ENCODE measurements around the gene DGKQ.
"Not testable (repeated sequence)": the region's sequence is repeated elsewhere in the genome, so short reads cannot be mapped to it uniquely, and the experiment has no call there.

The DGKQ gene

DNA sequence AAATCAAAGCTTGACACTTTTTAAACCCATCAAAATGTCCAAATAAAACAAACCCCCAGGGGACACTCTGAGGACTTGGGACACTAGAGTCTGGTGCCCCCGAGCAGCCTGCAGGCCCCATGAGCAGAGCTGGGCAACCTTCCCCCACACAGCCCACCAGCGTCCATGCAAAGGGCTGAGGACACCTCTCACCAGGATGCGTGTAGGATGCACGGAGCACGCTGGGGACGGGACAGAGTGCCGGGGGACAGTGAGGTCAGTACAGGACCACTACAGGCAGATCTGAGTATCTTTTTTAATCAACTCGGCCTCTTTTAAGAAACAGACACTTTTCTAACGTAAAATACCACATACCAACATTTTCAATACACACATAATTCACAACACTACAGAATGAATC, 48.2 kb downstream of the DGKQ start:
- DNase-seq (ENCODE audit: low read depth in 3 of 3): no peak

DNA sequence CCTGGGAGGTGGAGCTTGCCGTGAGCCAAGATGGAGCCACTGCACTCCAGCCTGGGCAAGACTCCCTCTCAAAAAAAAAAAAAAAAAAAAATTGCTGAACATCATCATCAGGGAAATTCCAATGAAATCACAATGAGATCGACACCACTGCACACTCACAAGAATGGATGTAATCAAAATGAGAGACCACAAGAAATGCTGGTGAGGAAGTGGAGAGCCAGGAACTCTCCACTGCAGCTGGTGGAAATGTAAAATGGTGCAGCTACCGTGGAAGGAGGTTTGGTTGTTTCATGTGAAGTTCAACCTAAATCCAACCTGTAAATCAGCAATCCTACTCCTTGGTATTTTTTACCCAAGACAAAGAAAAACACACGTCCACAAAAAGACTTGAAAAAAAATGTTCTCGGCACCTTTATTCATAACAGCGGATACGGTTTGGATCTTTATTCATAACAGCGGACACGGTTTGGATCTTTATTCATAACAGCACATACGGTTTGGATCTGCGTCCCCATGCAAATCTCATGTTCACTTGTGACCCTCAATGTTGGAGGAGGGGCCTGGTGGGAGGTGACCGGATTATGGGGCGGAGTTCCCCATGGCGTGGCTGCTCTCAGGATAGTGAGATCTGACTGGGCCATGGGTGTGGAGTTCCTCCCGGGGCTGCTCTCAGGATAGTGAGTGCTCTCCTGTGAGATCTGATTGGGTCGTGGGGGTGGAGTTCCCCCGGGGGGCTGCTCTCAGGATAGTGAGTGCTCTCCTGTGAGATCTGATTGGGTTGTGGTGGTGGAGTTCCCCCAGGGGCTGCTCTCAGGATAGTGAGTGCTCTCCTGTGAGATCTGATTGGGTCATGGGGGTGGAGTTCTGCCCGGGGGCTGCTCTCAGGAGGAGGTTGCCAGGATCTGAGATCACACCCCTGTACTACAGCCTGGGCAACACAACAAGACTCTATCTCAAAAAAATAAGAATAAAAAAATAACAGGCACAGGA, 49.0 kb downstream of the DGKQ start:
- DNase-seq (ENCODE audit: low read depth in 3 of 3): peak in 1 of 3 experiments; percentile 21

DNA sequence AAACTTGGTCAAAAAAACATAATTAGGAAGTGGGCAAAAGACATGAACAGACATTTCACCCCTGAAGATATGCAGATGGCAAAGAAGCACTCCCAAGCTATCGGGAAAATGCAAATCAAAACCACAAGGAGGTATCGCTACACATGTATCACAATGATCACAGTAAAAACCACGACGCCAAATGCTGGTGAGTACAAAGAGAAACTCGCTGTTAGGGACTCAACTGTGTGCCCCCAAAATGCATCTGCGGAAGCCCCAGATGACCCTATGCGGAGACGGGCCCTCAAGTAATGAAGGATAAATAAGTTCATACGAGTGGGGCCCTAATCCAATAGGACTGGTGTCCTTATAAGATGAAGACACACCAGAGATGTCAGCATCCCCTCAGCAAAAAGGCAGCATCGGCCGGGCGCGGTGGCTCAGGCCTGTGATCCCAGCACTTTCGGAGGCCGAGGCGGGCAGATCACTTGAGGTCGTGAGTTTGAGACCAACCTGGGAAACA, 51.5 kb downstream of the DGKQ start:
- DNase-seq (ENCODE audit: low read depth in 3 of 3): no peak

DNA sequence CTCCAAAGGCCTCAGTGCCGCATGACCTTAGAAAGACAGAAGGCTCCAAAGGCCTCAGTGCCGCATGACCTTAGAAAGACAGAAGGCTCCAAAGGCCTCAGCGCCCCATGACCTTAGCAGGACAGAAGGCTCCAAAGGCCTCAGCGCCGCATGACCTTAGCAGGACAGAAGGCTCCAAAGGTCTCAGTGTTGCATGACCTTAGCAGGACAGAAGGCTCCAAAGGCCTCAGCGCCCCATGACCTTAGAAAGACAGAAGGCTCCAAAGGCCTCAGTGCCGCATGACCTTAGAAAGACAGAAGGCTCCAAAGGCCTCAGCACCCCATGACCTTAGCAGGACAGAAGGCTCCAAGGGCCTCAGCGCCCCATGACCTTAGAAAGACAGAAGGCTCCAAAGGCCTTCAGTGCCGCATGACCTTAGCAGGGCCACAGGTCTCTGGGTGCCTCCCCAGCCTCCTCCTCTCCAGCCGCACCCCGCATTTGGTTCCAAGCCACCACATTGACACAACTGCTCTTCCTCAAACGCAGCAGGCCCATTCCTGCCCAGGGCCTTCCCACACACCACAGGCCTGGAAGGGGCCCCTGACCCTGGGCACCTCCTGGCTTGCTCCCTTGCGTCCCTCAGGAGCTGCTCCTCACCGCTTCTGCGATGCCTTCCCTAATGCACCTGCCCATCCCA, 54.2 kb downstream of the DGKQ start:
- DNase-seq (ENCODE audit: low read depth in 3 of 3): not testable (repeated sequence)

DNA sequence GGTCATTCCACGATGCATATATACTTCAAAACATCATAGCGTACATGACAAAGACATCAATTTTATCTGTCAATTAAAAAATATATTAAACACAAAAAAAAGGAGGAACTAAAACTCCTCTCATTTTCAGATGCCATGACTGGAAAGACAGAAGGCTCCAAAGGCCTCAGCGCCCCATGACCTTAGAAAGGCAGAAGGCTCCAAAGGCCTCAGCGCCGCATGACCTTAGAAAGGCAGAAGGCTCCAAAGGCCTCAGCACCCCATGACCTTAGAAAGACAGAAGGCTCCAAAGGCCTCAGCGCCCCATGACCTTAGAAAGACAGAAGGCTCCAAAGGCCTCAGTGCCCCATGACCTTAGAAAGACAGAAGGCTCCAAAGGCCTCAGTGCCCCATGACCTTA, 54.8 kb downstream of the DGKQ start:
- DNase-seq (ENCODE audit: low read depth in 3 of 3): not testable (repeated sequence)

DNA sequence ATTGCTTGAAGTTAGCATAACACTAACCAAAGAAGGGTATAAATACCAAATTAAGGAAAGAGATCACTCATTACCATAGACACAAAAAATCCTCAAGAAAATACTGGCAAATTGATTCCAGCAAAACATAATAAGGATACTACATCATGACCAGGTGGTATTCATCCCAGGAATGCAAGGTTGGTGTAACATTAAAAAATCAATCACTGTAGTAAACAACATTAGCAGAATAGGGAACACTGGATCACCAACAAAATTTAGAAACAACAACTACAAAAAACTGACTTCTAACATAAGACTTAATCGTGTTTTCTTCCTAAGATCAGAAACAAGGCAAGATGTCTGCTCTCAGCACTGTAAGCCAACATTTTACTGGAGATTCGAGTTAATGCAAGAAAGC, 55.4 kb downstream of the DGKQ start:
- DNase-seq (ENCODE audit: low read depth in 3 of 3): no peak

DNA sequence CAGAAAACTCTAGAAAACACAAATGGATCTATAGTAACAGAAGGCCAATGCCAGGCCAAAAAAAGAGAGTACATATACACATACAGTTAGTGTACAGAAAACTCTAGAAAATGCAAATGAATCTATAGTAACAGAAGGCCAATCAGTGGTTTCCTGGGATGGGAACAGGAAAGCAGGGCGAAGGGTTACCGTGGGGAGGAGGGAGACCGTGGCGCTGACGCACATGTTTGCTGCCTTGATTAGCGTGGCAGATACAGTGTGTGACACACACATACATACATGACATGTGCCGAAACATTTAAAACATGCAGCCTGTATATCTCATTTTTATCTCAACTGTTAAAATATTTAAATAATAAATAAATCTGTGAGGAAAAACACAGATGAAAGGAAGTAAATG, 55.9 kb downstream of the DGKQ start:
- DNase-seq (ENCODE audit: low read depth in 3 of 3): no peak

DNA sequence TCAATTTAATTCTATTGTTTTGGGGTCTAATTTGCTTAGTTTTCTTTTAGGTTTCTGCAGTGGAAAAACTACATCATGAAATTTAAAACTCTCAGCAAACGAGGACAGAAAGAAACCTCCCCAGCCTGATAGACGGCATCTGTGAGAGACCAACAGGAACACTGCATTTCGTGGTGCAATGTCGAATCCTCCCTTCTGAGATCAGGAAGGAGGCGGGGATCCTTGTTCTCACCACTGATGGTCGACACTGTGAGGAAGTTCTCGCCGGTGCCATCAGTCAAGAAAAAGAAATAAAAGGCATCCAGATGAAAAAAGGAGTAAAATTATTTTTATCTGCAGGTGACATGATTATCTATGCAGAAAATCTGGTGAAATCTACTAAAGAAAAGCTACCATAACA, 57.8 kb downstream of the DGKQ start:
- DNase-seq (ENCODE audit: low read depth in 3 of 3): no peak

DNA sequence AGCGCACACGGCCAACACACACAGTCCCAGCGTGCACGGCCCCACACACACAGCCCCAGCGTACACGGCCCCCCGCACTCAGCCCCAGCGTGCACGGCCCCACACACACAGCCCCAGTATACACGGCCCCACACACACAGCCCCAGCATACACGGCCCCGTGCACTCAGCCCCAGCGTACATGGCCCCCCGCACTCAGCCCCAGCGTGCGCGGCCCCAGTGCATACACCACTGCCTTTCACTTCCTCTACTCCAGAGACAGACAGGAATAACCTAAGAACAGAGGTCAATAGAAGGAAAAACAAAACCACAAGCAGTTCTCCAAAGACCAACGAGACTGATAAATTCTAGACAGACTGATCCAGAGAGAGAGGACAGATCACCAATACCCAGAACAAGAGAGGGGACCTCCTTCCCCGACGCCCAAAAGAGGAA, 58.3 kb downstream of the DGKQ start:
- DNase-seq (ENCODE audit: low read depth in 3 of 3): no peak

DNA sequence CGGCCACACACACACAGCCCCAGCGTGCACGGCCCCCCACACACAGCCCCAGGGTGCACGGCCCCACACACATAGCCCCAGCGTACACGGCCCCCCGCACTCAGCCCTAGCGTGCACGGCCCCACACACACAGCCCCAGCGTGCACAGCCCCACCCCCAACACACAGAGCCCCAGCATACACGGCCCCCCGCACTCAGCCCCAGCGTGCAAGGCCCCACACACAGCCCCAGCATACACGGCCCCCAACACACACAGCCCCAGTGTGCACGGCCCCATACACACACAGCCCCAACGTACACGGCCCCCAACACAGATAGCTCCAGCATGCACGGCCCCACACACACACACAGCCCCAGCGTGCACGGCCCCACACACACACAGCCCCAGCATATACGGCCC, 58.8 kb downstream of the DGKQ start:
- DNase-seq (ENCODE audit: low read depth in 3 of 3): no peak

DNA sequence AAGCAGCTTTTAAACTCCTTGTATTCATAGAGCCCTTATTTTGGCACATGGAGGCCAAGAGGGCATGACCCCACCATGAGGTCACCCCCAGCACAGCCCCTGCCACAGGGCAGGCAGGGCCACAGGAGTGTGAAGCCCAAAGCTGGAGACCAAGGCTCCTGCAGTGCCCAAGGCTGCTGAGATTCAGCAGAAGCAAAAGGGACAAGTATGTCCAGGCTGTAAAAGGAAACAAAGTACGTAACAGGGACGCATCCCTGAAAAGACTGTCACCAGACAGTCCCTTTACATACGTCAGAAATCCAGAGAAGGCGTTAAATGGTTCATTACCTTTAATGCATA, 60.1 kb downstream of the DGKQ start:
- DNase-seq (ENCODE audit: low read depth in 3 of 3): no peak

DNA sequence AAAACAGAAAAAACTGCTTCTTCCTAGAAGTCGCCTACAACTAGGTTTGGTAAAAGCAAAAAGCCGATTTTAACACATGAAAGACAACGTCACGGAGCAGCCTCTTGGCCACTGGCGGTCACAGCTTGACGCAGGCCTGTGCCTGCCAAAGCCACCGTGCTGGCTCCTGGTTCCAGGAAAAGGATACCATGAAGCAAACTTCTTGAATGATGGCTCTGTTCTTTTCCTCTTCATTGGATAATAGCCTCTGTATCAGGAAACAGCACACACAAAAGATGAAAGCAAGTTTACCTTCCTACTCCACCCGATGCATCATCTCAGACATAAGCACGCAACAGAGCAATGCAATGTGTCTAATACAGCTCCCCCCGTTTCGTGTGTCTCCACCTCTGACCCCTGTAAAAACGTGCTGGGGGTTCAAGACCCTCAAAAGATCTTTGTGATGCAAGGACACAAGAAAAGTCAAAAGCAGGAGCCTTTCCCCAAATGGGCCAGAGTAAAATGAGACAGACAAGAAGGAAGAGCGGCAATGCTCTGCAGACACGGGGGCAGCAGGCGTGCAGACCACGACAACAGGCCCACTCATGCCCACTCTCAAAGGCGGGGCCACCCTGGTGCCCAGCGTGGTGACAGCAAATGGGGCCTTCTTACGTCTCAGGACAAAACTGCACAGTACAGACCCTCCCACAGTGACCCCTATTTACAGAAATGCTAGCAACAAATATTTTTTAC, 60.7 kb downstream of the DGKQ start:
- no peak for DNase-seq (ENCODE audit: low read depth in 3 of 3)

DNA sequence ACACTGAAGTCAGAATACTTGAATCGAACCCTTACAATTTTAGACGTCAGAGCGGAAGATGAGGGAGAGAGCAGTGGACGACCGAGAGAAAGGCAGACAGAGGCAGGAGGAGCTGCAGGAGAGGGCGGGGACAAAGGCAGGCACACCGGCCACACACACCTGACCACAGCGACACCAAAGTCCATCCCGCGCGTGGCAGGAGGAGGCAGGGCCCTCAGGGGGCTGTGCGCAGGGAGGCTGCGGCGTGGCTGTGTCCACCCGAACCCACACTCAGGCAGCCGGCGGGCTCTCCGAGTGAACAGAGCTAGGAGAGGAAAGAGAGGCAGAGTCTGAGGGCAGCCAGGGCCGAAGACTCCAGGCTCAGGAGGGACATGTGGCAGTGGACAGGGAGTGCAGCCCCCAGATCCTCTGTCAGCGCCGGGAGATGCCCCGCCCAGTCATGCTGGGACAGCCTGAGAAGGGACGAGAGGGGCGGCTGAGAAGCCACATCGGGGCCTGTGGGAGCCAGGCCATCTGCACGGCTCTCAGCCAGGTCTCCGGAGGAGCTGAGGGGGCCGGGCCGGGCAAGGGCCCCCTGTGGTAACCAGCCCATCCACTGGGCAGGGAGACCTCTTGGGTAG, 61.4 kb downstream of the DGKQ start:
- no peak for DNase-seq (ENCODE audit: low read depth in 3 of 3)

DNA sequence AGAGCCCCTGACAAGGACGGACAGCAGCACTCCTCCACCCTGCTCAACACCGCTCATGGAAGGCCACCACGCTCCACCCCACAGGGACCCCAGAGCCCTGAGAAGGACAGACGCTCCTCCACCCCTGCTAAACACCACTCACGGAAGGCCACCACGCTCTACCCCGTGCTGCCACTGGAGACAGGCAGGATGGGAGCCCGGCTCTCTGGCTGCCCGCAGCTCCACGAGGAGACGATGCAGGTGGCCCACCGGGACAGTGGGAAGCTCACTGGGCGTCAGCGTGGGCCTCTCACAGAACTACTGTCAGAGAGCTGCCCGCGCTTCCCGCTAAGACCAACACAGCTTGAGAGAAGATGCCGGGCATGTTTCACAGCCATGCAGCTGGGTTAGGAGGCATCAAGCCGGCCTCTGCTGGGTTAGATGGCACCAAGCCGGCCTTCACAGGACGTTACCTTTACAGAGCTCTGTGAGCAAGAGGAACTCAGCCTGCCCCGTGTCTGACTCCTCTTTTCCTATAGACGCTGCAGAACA, 62.1 kb downstream of the DGKQ start:
- DNase-seq (ENCODE audit: low read depth in 3 of 3): no peak

DNA sequence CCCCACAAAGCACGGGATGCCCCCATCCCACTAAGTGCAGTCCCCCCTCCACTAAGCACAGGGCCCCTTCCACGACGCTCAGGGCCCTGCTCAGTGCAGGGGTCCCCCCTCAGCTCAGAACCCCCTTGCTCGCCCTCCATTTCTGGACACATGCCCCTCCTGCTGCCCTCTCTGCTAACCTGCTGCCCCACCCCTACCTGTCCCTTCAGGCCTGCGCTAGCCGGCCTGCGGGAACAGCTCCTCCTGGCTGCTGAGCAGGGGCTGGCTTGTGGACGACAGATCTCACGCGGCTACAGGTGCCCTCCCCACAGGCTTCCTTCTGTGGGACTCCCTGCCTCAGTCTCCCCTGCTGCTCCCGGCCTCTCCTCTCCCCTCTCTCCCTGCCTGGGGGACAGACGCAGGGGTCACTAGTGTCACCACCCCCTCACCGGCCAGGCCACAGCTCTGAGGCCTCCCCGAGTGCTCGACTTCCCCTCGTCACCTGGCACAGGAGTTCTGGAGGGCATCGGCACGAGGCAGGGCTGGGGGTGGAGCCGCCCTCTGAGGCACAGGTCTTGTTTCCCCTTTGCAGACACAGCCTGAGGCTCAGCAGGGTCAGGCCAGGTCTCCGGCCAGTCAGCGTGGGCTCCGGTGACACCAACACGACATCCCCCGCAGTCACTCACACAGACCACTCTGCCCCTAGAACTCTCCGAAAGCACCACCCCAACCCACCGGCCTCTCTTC, 62.8 kb downstream of the DGKQ start:
- DNase-seq (ENCODE audit: low read depth in 3 of 3): no peak

DNA sequence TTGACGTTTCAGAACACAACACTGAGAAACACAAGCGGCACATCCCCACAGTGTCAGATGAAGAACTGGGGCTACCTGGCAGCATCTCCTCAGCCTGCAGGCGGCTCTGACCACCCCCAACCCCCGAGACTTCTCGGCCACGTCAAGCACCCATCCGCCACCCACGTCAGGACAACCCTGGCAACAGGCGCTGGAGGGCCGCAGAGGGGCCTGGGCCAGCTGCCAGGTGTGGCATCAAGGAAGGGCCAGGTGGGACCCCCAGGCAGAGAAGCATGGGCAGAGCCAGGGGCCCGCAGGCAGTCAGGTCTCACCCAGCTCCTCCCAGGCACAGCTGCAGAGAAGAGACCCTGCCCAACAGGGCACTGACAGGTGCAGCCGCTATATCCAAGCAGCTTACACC, 63.5 kb downstream of the DGKQ start:
- DNase-seq (ENCODE audit: low read depth in 3 of 3): no peak

DNA sequence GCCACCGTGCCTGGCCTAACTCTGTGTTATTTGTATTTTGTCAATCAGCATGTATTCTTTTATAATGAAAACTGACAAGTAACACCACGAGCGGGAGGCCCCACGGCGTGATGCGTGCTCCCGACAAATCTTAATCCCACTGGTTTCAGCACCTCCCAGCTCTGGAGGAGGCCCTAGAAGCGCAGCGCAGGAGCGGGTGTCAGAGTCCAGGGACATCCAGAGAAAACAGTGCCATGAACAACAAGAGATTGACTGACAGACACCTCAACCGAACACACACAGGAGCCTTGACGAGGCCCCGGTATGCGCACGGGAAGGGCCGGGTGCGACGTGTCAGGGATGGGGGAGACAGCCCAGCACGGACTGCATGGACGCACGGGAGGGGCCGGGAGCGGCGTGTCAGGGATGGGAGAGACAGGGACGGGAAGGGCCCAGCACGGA, 64.2 kb downstream of the DGKQ start:
- DNase-seq (ENCODE audit: low read depth in 3 of 3): no peak
